GM12878 (cell line): Measurements from ENCODE around the gene NGDN. TPM values are rescaled to one million over a fixed set of nuclear protein-coding genes. Genes with fewer than 3 reads are reported as not detected.

Experiments
- ATAC-seq: fragments of 200-7000 bp; cut with Tn5 transposase; 3 replicates; pipeline ENCODE4 v1.9.1; 2020; ENCODE audit warnings: mild to moderate bottlenecking, moderate library complexity
- BruUV-seq: library from RNA; stranded (reverse); fragments of 400-500 nt; replicated peaks from 2 replicates; lab custom pipeline; 2021; lab: Mats Ljungman, UMichigan
- CTCF ChIA-PET: fragments of 300-600 bp; sonication (Branson Sonifier 250); formaldehyde crosslinking; extraction: SDS; loops from one replicate; lab custom pipeline; 2021; ENCODE audit warnings: inconsistent platforms; lab: Yijun Ruan, JAX
- POLR2A ChIA-PET: fragments of 350-600 bp; formaldehyde crosslinking; extraction: SDS; loops from one replicate; lab custom pipeline; 2021; ENCODE audit warnings: inconsistent platforms; lab: Charles Lee
- RAD21 ChIA-PET: fragments of 300-600 bp; sonication (Branson Sonifier 250); formaldehyde crosslinking; loops from one replicate; lab custom pipeline; 2023; ENCODE audit warnings: antibody characterized with exemption; ENCODE audit not compliant: unreplicated experiment; lab: Charles Lee
- SMC1A ChIA-PET: fragments of 300-600 bp; sonication (Branson Sonifier 250); formaldehyde crosslinking; loops from one replicate; lab custom pipeline; 2023; ENCODE audit not compliant: unreplicated experiment, uncharacterized antibody; lab: Charles Lee
- DNase-seq: peaks from one replicate; pipeline ENCODE4 v3.0.0-alpha.2; 2011; ENCODE audit warnings: low read depth, low spot score
- FAIRE-seq: peaks from 3 replicates; lab custom pipeline; 2011; peaks lifted over from hg19 to GRCh38; lab: Jason Lieb, UNC
- H2AFZ ChIP-seq: 2 replicates; pipeline ENCODE4 v1.6.0; 2011; ENCODE audit warnings: low read depth, low read length, control low read depth; ENCODE audit not compliant: control insufficient read depth
- H3K27ac ChIP-seq: 2 replicates; pipeline ENCODE4 v1.5.1; 2011; ENCODE audit warnings: control low read depth; ENCODE audit not compliant: control insufficient read depth, insufficient read depth
- H3K27me3 ChIP-seq, 2 experiments: replicated peaks in 1 of 2; 2 replicates each; pipeline versions ENCODE4 v1.6.0 to v1.6.1; 2011; ENCODE audit warnings: low read length in 1 of 2; ENCODE audit not compliant: control insufficient read depth in 2 of 2, insufficient read depth in 2 of 2
- H3K36me3 ChIP-seq, 2 experiments: 2 replicates each; pipeline ENCODE4 v1.5.1; 2011; ENCODE audit warnings: low read length in 1 of 2; ENCODE audit not compliant: control insufficient read depth in 2 of 2, insufficient read depth in 2 of 2
- H3K4me1 ChIP-seq: 2 replicates; pipeline ENCODE4 v1.6.1; 2011; ENCODE audit warnings: mild to moderate bottlenecking, low read length, moderate library complexity, mixed read lengths; ENCODE audit not compliant: control insufficient read depth, insufficient read depth
- H3K4me2 ChIP-seq: 2 replicates; pipeline ENCODE4 v1.6.0; 2011; ENCODE audit warnings: control low read depth; ENCODE audit not compliant: control insufficient read depth, insufficient read depth
- H3K4me3 ChIP-seq: fragments of 200-600 bp; sonication (generic); 2 replicates; pipeline ENCODE4 v1.5.1; 2016
- H3K79me2 ChIP-seq: 2 replicates; pipeline ENCODE4 v1.6.0; 2011; ENCODE audit warnings: low read length; ENCODE audit not compliant: control insufficient read depth, insufficient read depth
- H3K9ac ChIP-seq: 2 replicates; pipeline ENCODE4 v1.8.0; 2011; ENCODE audit warnings: low read length, control low read depth, mixed read lengths; ENCODE audit not compliant: control insufficient read depth, insufficient read depth
- H3K9me3 ChIP-seq: replicated peaks from 3 replicates; pipeline ENCODE4 v1.5.1; 2011; ENCODE audit warnings: mild to moderate bottlenecking, low read length; ENCODE audit not compliant: control insufficient read depth, insufficient read depth
- H4K20me1 ChIP-seq: 2 replicates; pipeline ENCODE4 v1.6.0; 2011; ENCODE audit not compliant: control insufficient read depth, insufficient read depth
- CREB1 ChIP-seq: IDR thresholded peaks from 2 replicates; pipeline ENCODE4 v1.6.1; 2012; ENCODE audit warnings: low read depth, mild to moderate bottlenecking, inconsistent platforms
- ESRRA ChIP-seq: IDR thresholded peaks from 2 replicates; pipeline ENCODE4 v1.6.1; 2012; ENCODE audit warnings: mild to moderate bottlenecking, low read length, improper control_type of control experiment
- ETV6 ChIP-seq, 2 experiments: fragments of 450-650 bp in 1 of 2; IDR thresholded peaks in 1 of 2; conservative IDR thresholded peaks in 1 of 2; 2 replicates each; pipeline ENCODE4 v1.6.1; 2014; ENCODE audit warnings: antibody characterized with exemption in 1 of 2, borderline replicate concordance in 1 of 2, low read depth in 1 of 2, mild to moderate bottlenecking in 1 of 2, moderate library complexity in 1 of 2
- HDGF ChIP-seq: fragments of 450-650 bp; IDR thresholded peaks from 2 replicates; pipeline ENCODE4 v1.6.1; 2016; ENCODE audit warnings: antibody characterized with exemption
- KAT2A ChIP-seq: conservative IDR thresholded peaks from 2 replicates; pipeline ENCODE4 v1.6.1; 2011; ENCODE audit warnings: low read depth, low read length; ENCODE audit not compliant: control insufficient read depth
- RELB ChIP-seq: fragments of 450-650 bp; IDR thresholded peaks from 2 replicates; pipeline ENCODE4 v1.6.1; 2017; ENCODE audit warnings: low read depth, mild to moderate bottlenecking, moderate library complexity
- SREBF1 ChIP-seq: IDR thresholded peaks from 2 replicates; pipeline ENCODE4 v1.6.1; 2012; ENCODE audit warnings: mild to moderate bottlenecking, low read length
- SUPT20H ChIP-seq: IDR thresholded peaks from 2 replicates; pipeline ENCODE4 v1.6.1; 2011; ENCODE audit warnings: low read depth, mild to moderate bottlenecking, low read length, moderate library complexity, borderline replicate concordance; ENCODE audit not compliant: control insufficient read depth
- ZNF207 ChIP-seq: fragments of 450-650 bp; IDR thresholded peaks from 2 replicates; pipeline ENCODE4 v1.6.1; 2014; ENCODE audit warnings: antibody characterized with exemption, mild to moderate bottlenecking, borderline replicate concordance
- ZNF274 ChIP-seq: IDR thresholded peaks from one replicate; pipeline ENCODE4 v1.8.0; 2011; ENCODE audit not compliant: insufficient read length, insufficient read depth
- WGBS: methylation state at CpG from one replicate; pipeline ENCODE4 v1.1.6; 2016; ENCODE audit warnings: low lambda C conversion rate; ENCODE audit not compliant: insufficient replicate concordance, insufficient coverage; ENCODE audit errors: missing lambda C conversion rate; 5-methylcytosine and 5-hydroxymethylcytosine counted together
- in situ Hi-C: fragments of 300-500 bp; cut with MboI; formaldehyde crosslinking; loops from 9 replicates; pipeline ENCODE4 v1.14.3; 2018; ENCODE audit warnings: mixed read lengths
- intact Hi-C: fragments of 100-400 bp; cut with micrococcal nuclease; formaldehyde crosslinking; loops from one replicate; pipeline ENCODE4 v1.14.2; 2022; ENCODE audit not compliant: unreplicated experiment
- polyA plus RNA-seq, 11 experiments: library from polyadenylated mRNA; depleted of rRNA in 4 of 11; unstranded in 6 of 11; stranded (reverse) in 5 of 11; fragments of >200 nt; fragmentation: Nextera tagmentation in 4 of 11; fragmentation: Illumina TruSeq in 1 of 11; extraction: Ambion mirVana in 4 of 11; extraction: Trizol in 1 of 11; gene quantifications; 1 replicate in 1 of 11; 2 replicates in 10 of 11; pipeline versions ENCODE4 v1.2.1 to v1.2.3, GENCODE V29; 2011 to 2016; ENCODE audit warnings: inconsistent platforms in 2 of 11, missing spikeins in 2 of 11, low read depth in 1 of 11
- total RNA-seq, 4 experiments: library from RNA; depleted of rRNA in 3 of 4; stranded (reverse); fragments of >200 nt in 3 of 4; fragmentation: Illumina TruSeq in 1 of 4; extraction: Trizol in 1 of 4; gene quantifications; 2 replicates each; pipeline versions ENCODE4 v1.2.1 to v1.2.3, GENCODE V29; 2013 to 2021
- TF ChIP-seq, protein P1 (sequence below): IDR thresholded peaks from 2 replicates; pipeline ENCODE4 v1.6.1; 2011; ENCODE audit warnings: mild to moderate bottlenecking, low read depth, low read length, moderate library complexity; ENCODE audit not compliant: insufficient replicate concordance
- TF ChIP-seq, protein P2 (sequence below): fragments of 450-650 bp; formaldehyde crosslinking; IDR thresholded peaks from 2 replicates; pipeline ENCODE4 v1.4.0; 2022; ENCODE audit warnings: mild to moderate bottlenecking, moderate library complexity
- TF ChIP-seq, protein P3 (sequence below): fragments of 450-650 bp; IDR thresholded peaks from 2 replicates; pipeline ENCODE4 v1.6.1; 2017; ENCODE audit warnings: borderline replicate concordance

Gene NGDN
- total and polyA plus RNA-seq, 10 of the 15 experiments (the other 5 are each of a cell fraction or from before 2014, with no cell fraction given), result 40.4 to 163 (median 71.4) TPM

DNA sequence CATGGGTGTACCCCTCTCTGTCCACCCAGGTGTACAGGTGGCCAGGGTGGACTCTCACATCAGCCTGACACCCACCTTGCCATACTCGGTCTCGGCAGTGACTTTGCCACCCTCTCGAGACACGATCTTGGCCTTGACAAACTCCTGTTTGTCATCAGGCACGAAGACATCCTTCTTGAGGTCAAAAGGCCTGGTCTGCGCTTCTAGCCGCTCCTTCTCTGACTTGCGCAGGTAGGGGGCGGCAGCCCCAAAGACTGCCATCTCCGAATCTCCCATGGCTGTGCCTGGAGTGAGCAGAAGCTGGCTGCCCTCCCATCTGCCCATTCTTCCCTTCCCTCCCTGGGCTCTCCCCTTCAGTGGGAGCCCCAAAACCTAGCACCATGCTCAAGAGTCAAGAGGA lies 36.0 kb upstream of the NGDN start:
- no peaks in the 10 kb centered on the region; a peak in 3 of 4 replicates for H3K27me3 ChIP-seq
- POLR2A ChIA-PET, result interaction anchor here (0.5 kb wide), 1 partner anchor 222 kb away, joined by 3 read pairs; no protein-coding TSS in a partner anchor
- intact Hi-C loops, result no loop called here
- CTCF ChIA-PET, result no interaction called here
- H3K27ac ChIP-seq, result no peak overlapping the region
- WGBS, result 47% methylated on average over 8 of the region's 10 CpGs
- SMC1A ChIA-PET, result no interaction called here
- H2AFZ ChIP-seq, result no peak overlapping the region
- DNase-seq (no peak), FAIRE-seq (no peak), ATAC-seq (no peak)
- no peaks in the 10 kb centered on the region; a peak in 1 of 4 replicates for H3K36me3 ChIP-seq
- RAD21 ChIA-PET, result no interaction called here
- no peak for TF ChIP-seq KAT2A
- TF ChIP-seq, protein P1, sequence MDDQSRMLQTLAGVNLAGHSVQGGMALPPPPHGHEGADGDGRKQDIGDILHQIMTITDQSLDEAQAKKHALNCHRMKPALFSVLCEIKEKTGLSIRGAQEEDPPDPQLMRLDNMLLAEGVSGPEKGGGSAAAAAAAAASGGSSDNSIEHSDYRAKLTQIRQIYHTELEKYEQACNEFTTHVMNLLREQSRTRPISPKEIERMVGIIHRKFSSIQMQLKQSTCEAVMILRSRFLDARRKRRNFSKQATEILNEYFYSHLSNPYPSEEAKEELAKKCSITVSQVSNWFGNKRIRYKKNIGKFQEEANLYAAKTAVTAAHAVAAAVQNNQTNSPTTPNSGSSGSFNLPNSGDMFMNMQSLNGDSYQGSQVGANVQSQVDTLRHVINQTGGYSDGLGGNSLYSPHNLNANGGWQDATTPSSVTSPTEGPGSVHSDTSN, result no peak
- TF ChIP-seq ETV6 (conservative IDR thresholded peaks at IDR 0.05 in 1 of 2, IDR thresholded peaks at IDR 0.05 in 1 of 2; ENCODE audit: borderline replicate concordance in 1 of 2, low read depth in 1 of 2), result no peak
- no peak for TF ChIP-seq SREBF1
- TF ChIP-seq RELB, result no peak
- TF ChIP-seq ZNF274, result no peak
- TF ChIP-seq CREB1, result no peak
- TF ChIP-seq HDGF, result no peak
- TF ChIP-seq, protein P2, sequence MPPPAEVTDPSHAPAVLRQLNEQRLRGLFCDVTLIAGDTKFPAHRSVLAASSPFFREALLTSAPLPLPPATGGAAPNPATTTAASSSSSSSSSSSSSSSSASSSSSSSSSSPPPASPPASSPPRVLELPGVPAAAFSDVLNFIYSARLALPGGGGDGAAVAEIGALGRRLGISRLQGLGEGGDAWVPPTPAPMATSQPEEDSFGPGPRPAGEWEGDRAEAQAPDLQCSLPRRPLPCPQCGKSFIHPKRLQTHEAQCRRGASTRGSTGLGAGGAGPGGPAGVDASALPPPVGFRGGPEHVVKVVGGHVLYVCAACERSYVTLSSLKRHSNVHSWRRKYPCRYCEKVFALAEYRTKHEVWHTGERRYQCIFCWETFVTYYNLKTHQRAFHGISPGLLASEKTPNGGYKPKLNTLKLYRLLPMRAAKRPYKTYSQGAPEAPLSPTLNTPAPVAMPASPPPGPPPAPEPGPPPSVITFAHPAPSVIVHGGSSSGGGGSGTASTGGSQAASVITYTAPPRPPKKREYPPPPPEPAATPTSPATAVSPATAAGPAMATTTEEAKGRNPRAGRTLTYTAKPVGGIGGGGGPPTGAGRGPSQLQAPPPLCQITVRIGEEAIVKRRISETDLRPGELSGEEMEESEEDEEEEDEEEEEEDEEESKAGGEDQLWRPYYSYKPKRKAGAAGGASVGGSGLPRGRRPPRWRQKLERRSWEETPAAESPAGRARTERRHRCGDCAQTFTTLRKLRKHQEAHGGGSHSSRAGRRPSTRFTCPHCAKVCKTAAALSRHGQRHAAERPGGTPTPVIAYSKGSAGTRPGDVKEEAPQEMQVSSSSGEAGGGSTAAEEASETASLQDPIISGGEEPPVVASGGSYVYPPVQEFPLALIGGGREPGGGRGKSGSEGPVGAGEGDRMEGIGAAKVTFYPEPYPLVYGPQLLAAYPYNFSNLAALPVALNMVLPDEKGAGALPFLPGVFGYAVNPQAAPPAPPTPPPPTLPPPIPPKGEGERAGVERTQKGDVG (CRISPR knock-in tag), result no peak
- no peak for TF ChIP-seq ZNF207
- no peak for TF ChIP-seq SUPT20H
- TF ChIP-seq, protein P3, sequence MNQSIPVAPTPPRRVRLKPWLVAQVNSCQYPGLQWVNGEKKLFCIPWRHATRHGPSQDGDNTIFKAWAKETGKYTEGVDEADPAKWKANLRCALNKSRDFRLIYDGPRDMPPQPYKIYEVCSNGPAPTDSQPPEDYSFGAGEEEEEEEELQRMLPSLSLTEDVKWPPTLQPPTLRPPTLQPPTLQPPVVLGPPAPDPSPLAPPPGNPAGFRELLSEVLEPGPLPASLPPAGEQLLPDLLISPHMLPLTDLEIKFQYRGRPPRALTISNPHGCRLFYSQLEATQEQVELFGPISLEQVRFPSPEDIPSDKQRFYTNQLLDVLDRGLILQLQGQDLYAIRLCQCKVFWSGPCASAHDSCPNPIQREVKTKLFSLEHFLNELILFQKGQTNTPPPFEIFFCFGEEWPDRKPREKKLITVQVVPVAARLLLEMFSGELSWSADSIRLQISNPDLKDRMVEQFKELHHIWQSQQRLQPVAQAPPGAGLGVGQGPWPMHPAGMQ, result no peak
- TF ChIP-seq ESRRA, result no peak
- no peaks in the 10 kb centered on the region for H4K20me1 ChIP-seq
- H3K9ac ChIP-seq, result no peak overlapping the region
- no peaks in the 10 kb centered on the region for H3K9me3 ChIP-seq
- no peaks in the 10 kb centered on the region for H3K79me2 ChIP-seq
- in situ Hi-C loops, result no loop called here
- no peak overlapping the region for H3K4me2 ChIP-seq
- no TSS peak for BruUV-seq
- no peak overlapping the region for H3K4me3 ChIP-seq
- H3K4me1 ChIP-seq, result no peaks in the 10 kb centered on the region
